Measurements from ENCODE around the gene CAMK1D. TPM values are rescaled to one million over a fixed set of nuclear protein-coding genes. Genes with fewer than 3 reads are reported as not detected.

Gene CAMK1D
- total RNA-seq, 1 experiment from 2014 or later, result 6.3 TPM

GRCh38 chr10:12349629-12350166, 351 bp downstream of the CAMK1D start:
- Histone ChIP-seq H2BK15ac (ENCODE audit: low read depth, low read length) (no peak overlapping the region), H3K4me1 (ENCODE audit: insufficient read depth, low read length) (peaks cover 3% of the 10 kb centered on the region; the same call in 1 of the 2 replicates), H3K18ac (ENCODE audit: insufficient read length, low read depth, low read length) (no peak overlapping the region), H3K9ac (ENCODE audit: extremely low read depth, insufficient read length, low read length) (no peak overlapping the region), H3K56ac (ENCODE audit: insufficient read length, low read depth, low read length) (no peak overlapping the region), H3K23ac (ENCODE audit: insufficient read length, low read depth, low read length) (no peak overlapping the region), H4K5ac (ENCODE audit: insufficient read length, low read depth, low read length) (no peak overlapping the region), H2BK12ac (ENCODE audit: insufficient read length, low read depth, low read length) (no peak overlapping the region), H2AK5ac (ENCODE audit: insufficient read length, low read length) (no peak overlapping the region), H2BK120ac (ENCODE audit: low read depth, low read length, poor library complexity, severe bottlenecking) (no peak overlapping the region), H3K23me2 (ENCODE audit: insufficient read length, low read depth, low read length, poor library complexity, severe bottlenecking) (peaks cover 17% of the 10 kb centered on the region), H3K79me2 (ENCODE audit: insufficient read depth, low read length) (no peaks in the 10 kb centered on the region), H3K4me2 (ENCODE audit: insufficient read depth, insufficient read length, low read length) (peak overlapping the region; percentile 88), H4K20me1 (ENCODE audit: control insufficient read depth, insufficient read depth, insufficient read length) (no peaks in the 10 kb centered on the region), H3K79me1 (ENCODE audit: insufficient read depth, low read depth, low read length, poor library complexity, severe bottlenecking) (no peaks in the 10 kb centered on the region), H4K91ac (ENCODE audit: insufficient read length, low read depth, low read length) (no peak overlapping the region), H2BK20ac (ENCODE audit: low read depth, low read length, poor library complexity, severe bottlenecking) (no peak overlapping the region), H3T11ph (ENCODE audit: low read length) (no peak overlapping the region), H2AFZ (ENCODE audit: low read length) (no peak overlapping the region), H3K27me3 (ENCODE audit: insufficient read depth, low read length) (peaks cover 11% of the 10 kb centered on the region; the same call in 1 of the 2 replicates), H3K4ac (ENCODE audit: low read depth, low read length) (no peak overlapping the region), H4K8ac (replicated peaks; ENCODE audit: insufficient read length, low read depth, low read length) (no peak overlapping the region), H3K9me3 (ENCODE audit: control insufficient read depth, low read depth, low read length) (no peaks in the 10 kb centered on the region), H3K27ac (ENCODE audit: insufficient read length, low read depth, low read length) (no peak overlapping the region), H3K14ac (ENCODE audit: insufficient read depth, low read length) (no peak overlapping the region), H2BK5ac (ENCODE audit: insufficient read length, low read length) (no peak overlapping the region)
- peaks cover 56% of the 10 kb centered on the region for H3K27me3 Mint-ChIP-seq (ENCODE audit: low read depth)
- peak overlapping the region; percentile 88 to 99 for H3K4me3 Mint-ChIP-seq
- no peaks in the 10 kb centered on the region; a peak in 1 of 7 replicates for H3K36me3 Mint-ChIP-seq (ENCODE audit: insufficient read depth in 1 of 3, low read depth in 3 of 3)
- peaks cover 24 to 36% of the 10 kb centered on the region in 2 experiments for H3K4me1 Mint-ChIP-seq
- TF ChIP-seq CTCF (conservative IDR thresholded peaks at IDR 0.05), result no peak
- H3K27ac Mint-ChIP-seq, result no peak overlapping the region; a peak in 2 of 7 replicates
- H3K9me3 Mint-ChIP-seq, result no peaks in the 10 kb centered on the region
- no CpG with 5 or more reads among the region's 73 CpGs for WGBS (ENCODE audit: extremely low coverage, insufficient read length, low lambda C conversion rate)
- no peak for DNase-seq

Data from H9 (cell line).